SK-MEL-5 (cell line): ENCODE results near the gene XKRX. TPM values are rescaled to one million over a fixed set of nuclear protein-coding genes. Genes with fewer than 3 reads are reported as not detected.

ENCODE experiments used
- DNase-seq: peaks from one replicate; pipeline ENCODE4 v3.0.0-alpha.2; 2016; ENCODE audit warnings: low read depth, low spot score
- in situ Hi-C: cut with HindIII; loops from 2 replicates; pipeline ENCODE4 v1.10.0; 2016; ENCODE audit warnings: low sequenced_read_pairs, high pct_unique_total_duplicates, low pct_unique_long_range_greater_than_20kb
- polyA plus RNA-seq, 2 experiments: library from polyadenylated mRNA; depleted of rRNA; stranded (reverse); fragments of >200 nt; gene quantifications; 2 replicates each; pipeline ENCODE4 v1.2.3, GENCODE V29; 2015
- total RNA-seq: library from RNA; depleted of rRNA; stranded (reverse); fragments of >200 nt; shearing (Covaris generic); gene quantifications from 2 replicates; pipeline ENCODE4 v1.2.3, GENCODE V29; 2014; rRNA removed

The XKRX gene
- total RNA-seq = not detected in 2 replicates
- polyA plus RNA-seq (2015; cell fraction: cytosol; rRNA removed) = 0.11 and 0.20 TPM in 2 replicates
- not detected in 2 replicates for polyA plus RNA-seq (2015; cell fraction: nucleus; rRNA removed)

- DNase-seq = no peak
- in situ Hi-C loops = no loop called here
These were observed at the start of gene XKRX for GRCh38 chrX:100928660-100929613. Gene XKRX, minus strand, starts transcription at chrX:100928917. Its CDS starts 613 bp downstream, at chrX:100928304.

GRCh38 chrX:100976211-100976610, 47.5 kb upstream of the XKRX start:
- in situ Hi-C loops = no loop called here
- DNase-seq = no peak

GRCh38 chrX:100975212-100975611, 46.5 kb upstream of the XKRX start:
- in situ Hi-C loops = no loop called here
- no peak for DNase-seq

GRCh38 chrX:100973411-100973810, 44.7 kb upstream of the XKRX start:
- in situ Hi-C loops = no loop called here
- DNase-seq = no peak

- in situ Hi-C loops = no loop called here
- no peak for DNase-seq
These were observed 41.2 kb upstream of the XKRX start for GRCh38 chrX:100969936-100970335.

- in situ Hi-C loops = no loop called here
- DNase-seq = no peak
These were observed 40.7 kb upstream of the XKRX start, which contains the start of gene ARL13A for GRCh38 chrX:100969408-100969807. Gene ARL13A, plus strand, starts transcription at chrX:100969708. Its CDS starts 3,982 bp downstream, at chrX:100973690.

GRCh38 chrX:100964362-100964761, 35.6 kb upstream of the XKRX start:
- DNase-seq = peak; percentile 76
- in situ Hi-C loops = no loop called here

GRCh38 chrX:100962811-100963210, 34.1 kb upstream of the XKRX start:
- in situ Hi-C loops = no loop called here

GRCh38 chrX:100948557-100948956, 19.8 kb upstream of the XKRX start:
- in situ Hi-C loops = no loop called here
- DNase-seq = no peak

More at GRCh38 chrX:100962811-100963210, 34.1 kb upstream of the XKRX start:
- DNase-seq = no peak

GRCh38 chrX:100946299-100946927, 17.7 kb upstream of the XKRX start:
- in situ Hi-C loops = no loop called here
- DNase-seq = peak; percentile 57

GRCh38 chrX:100944601-100945000, 15.9 kb upstream of the XKRX start:
- in situ Hi-C loops = no loop called here
- DNase-seq = no peak

GRCh38 chrX:100939333-100939732, 10.6 kb upstream of the XKRX start:
- DNase-seq = no peak
- in situ Hi-C loops = no loop called here

GRCh38 chrX:100935767-100936166, 7.0 kb upstream of the XKRX start:
- in situ Hi-C loops = no loop called here
- no peak for DNase-seq

- no peak for DNase-seq
- in situ Hi-C loops = no loop called here
These were observed 3.2 kb upstream of the XKRX start for GRCh38 chrX:100931925-100932285.

GRCh38 chrX:100931218-100931924, 2.7 kb upstream of the XKRX start:
- DNase-seq = no peak
- in situ Hi-C loops = no loop called here

GRCh38 chrX:100926453-100926852, 2.3 kb downstream of the XKRX start:
- in situ Hi-C loops = no loop called here
- DNase-seq = no peak

- in situ Hi-C loops = no loop called here
- no peak for DNase-seq
These were observed 4.3 kb downstream of the XKRX start for GRCh38 chrX:100924375-100924774.

GRCh38 chrX:100915562-100915961, 13.2 kb downstream of the XKRX start:
- in situ Hi-C loops = no loop called here
- DNase-seq = no peak
